Measurements from ENCODE around the gene TTC28.

The TTC28 gene

DNA sequence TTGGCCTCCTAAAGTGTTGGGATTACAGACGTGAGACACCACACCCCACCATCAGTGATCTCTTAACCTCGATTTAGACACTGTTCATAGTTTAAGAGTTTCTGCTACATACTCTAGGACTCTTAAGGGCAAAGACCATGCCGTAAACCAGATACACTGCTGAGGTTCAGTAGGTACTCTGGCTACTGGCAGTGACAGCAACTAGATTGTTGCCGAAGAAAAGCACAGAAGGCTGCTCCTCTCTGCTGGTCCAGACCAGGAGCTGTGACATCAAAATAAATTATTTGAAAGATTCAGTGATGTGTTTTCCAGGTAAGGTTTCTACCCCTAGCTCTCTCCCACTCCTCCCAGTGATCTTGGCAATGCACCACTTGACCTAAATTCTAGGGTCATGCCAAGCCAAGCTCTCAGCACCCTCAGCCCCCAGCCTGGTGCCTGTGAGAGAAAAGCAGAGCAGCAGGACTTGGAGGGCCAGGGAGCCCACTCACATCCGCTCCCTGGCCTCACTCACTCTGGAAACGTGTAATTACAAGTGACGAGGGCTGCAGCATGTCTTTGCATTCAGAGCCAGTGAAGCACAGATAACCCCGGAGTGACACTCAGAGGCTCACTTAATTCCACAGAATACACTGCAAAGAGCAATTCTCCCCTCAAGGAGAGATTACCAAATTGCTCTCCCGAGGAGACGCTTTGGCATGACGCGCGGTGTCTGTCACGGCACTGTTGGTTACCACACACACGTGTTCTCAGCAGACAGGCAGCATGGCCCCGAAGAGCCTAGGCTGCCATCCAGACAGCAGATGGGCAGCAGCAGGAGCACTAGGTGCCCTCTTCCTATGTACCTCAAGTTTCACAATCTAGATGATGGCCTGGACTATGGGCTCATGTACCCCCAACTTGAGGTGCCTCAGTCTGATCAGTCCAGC, 663.7 kb downstream of the TTC28 start:
- DNase-seq, result no peak

DNA sequence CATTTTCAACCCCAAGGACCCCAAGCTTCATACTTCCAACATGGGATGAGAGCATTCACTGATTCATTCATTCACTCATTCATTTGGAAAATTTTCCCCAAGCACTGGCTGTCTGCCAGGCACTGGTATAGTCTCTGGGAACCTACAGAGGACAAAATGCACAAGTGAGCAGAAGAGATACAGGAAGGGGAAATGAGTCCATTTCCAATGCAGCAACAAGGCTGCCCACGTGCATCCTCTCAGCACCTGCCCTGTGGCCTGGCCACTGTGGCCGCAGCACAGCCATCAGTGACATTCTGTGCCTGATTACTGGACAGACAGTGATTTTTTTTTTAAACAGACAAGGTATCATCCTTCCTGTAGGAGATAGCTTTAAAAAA, 664.6 kb downstream of the TTC28 start:
- DNase-seq, result peak; percentile 23

DNA sequence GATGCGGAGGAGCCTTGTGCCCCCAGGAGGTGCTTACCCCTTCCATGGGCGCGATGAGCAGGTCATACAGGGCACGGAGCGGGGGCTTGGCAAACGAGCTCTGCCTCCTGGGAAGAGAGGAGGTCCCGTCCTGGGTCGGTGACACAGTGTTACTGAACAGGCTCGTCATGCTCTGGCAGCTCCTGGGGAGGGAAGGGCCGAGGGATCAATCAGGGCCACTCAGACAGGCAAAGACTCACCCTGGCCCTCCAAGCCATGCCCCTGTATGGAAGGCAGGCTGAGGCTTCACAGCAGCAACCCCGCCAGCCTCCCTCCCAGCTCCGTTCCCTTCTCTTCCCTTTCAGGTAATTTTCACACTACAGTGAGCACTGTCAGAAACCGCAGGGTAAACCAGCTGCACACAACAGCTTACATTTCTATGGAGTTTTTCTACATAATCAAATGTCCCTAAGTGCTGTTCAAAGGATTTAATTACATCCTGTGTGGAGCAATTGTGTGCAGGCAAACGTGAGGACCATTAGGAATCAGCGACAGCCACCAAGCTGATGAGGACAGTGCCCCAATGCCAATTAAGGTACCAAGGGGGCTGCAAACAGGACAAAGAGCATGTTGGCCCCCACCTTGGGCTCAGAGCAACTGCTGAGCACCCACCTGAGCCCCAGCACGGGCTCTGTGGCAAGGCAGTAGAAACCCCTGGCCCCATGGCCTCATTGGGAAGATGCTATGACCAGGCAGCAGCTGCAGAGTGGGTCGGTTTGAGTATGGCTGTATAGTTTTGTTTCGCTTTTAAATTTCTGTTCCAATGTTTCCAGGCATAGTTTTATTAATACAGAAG, 665.2 kb downstream of the TTC28 start:
- peak; percentile 86 for DNase-seq

DNA sequence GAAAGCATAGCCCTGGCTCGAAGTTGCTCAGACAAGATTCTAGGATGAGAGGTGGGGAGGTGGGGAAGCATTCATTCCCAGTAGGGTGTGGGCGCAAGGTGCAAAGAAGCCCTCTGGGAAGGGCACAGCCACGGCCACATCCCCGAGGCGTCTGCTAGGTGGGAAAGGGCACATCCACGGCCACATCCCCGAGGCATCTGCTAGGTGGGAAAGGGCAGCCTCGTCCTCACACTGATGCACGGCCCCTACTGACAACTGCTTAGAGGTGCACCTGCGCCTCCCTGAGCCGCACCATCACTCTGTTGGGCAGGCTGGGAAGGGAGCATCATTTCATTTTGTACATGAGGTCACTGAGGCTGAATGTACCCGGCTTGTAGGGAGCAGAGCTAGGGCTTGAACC, 666.0 kb downstream of the TTC28 start:
- DNase-seq, result no peak

DNA sequence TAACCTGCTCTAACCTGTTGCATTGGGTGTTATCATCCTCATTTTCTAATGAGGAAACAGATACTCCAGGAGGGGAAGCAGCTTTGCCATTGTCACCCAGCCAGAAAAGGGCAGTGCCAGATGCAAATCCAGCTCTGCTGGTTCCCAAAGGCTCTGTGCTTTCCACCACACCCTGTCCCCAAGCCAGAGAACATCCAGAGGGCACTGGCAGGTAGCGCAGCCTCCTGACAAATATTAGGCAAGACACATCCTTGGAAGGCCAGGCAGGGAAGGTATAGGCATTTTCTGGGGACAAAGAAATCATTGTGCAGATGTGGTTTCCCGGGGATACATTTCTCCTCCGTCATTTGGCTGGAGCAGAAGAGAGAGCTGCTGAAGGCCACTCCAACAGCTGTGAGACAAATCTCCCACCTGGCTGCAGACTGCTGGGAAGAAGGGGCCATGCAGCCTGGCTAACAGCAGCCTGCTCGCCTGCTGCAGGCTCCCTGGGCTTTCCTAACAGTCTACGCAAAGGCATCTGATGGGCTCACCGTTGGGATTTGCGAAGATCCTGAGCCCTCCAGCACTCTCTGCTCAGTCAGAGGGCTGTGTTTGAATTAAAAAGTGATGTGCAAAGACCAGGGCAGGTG, 666.7 kb downstream of the TTC28 start:
- DNase-seq, result no peak

DNA sequence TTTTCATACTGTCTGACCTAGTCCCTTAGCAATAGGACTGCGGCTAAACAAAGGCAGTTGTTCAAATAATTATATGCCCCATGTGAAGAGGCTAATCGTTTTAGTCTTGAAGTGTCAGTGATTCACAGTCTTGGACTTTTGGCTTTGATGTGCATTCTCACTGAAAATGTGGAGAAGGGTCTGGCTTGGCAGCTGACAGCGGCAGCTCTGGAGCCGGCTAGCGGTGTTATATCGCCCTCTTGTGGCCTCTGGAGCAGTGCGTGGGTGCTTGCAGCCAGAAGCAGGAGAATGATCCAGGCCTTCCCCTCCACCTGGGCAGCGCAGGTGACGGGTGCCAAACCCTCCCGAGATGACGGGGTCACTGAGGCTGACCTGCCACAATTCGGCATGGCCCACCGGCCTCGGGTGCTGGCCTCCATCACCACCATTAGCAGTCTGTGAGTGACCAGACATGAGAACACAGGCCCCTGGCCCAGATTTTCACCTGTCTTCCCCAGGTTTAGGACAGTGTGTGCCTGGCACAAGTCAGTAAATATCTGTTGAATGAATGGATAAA, 670.3 kb downstream of the TTC28 start:
- peak; percentile 72 for DNase-seq

DNA sequence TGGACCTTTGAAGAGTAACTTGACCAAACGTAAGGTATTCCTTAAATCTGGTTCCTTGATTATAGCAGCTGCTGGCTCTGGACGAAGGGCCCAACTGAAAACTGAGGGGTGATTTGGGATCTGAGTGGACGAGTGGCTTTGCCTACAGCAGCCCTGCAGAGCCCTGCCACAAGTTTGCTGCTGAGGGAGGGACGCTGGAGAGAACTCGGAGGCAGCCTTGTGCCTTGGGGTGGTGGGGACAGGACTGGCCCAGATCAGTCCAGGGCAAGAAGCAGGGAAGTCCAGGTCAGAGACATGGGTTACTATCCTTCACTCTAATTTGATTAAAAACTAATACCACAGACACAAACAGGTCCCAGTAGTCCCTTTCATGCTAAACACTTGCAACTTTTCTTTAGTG, 671.0 kb downstream of the TTC28 start:
- DNase-seq, result no peak

DNA sequence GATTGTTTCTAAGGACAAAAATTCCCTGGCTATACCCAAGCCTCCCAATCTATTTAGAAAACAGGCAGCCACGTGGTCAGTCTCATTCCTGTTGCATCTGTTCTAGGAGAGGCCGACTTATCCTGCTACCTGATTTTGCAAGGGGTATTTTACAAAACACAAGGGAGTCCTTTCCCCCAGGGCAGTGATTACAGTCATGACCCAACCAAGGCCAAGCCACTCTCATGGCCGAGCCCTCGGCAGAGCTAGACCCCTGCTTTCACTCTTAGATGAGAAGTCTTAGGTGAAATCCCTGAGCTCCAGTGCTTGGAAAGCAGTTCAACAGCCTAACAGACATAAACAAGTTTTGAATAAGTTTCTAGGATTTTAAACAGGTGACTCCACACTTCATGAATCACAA, 671.6 kb downstream of the TTC28 start:
- DNase-seq, result no peak

DNA sequence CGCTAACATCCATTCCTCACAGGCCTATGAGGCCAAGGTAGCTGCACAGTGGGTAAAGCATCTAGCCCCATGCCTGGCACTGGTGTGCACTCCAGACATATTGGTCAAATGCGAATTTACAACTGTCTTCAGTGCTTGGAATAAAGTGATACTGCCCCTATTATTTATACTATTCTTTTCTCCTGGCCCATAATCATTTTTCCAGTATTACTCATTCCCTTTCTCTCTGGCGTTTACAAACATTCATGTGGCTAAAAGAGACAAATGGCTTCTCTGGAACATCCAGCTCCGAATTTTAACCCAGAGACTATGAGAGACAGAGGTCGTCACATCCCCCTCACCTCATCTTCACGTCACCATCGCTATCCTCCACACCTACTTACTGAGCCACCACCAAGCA, 673.4 kb downstream of the TTC28 start:
- no peak for DNase-seq

DNA sequence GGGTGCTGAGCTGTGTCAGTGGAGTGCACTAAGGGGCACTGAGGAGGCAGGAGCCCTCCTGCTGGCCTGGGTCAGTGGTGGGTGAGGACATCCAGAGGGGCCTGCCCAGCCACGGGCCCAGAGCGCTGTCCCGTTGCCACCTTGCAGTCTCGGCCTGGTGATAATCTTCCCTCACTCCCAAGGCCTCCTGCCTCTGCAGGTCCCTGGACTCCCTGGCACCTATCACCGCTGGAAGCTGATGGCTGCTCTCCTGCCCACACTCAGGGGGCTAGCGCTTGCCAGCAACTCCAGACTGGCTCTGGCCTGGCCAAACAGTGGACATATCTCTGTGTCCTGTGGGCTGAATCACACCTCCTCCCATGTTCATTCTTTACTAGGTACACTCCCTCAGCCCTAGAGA, 674.1 kb downstream of the TTC28 start:
- no peak for DNase-seq

DNA sequence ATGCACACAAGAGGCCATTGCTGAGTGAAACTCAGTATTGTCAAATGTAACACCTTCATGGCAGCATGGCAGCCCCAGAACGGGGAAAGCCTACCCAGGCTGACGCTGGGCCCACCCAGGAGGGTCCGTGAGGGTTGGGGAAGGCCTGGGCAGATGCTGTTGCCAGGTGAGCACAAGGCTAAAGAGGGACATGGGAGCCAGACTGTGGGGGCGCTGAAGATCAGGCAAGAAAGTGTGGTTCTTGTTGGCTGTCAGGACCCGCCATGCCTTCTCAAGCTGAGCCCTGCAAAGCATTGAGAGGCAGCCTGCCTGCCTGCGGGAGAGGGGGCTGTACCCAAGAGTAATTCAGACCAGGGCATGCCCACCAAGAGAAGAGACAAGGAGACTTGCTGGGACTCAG, 675.6 kb downstream of the TTC28 start:
- no peak for DNase-seq

DNA sequence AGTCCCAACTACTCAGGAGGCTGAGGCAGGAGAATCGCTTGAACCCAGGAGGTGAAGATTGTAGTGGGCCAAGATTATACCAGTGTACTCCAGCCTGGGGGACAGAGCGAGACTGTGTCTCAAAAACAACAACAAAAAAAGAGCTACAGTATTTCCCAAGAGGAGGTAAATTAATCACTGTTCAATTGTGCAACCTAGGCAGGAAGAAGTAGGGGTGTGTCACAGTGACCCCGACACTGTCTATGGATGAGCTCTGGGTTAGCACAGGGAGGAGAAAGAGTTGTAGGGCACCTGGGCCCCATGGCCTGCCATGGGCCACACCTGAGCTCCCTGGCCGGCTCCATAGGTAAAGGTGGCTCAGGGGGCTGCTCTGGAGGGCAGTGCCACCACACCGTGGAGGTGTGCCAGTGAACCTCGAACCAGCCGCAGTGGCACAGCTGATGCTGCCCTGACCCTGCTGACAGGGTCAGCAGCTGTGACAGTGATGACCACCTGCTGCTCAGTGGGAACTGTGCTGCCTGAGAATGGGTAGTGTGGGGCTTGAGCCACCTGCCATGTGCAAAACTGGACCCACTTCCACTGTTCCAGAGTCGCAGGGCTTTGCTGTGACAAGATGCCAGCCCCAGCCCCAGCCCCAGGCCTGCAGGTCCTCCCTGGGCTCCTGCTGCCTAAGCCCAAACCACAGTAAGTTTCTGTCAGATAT, 676.6 kb downstream of the TTC28 start:
- no peak for DNase-seq

DNA sequence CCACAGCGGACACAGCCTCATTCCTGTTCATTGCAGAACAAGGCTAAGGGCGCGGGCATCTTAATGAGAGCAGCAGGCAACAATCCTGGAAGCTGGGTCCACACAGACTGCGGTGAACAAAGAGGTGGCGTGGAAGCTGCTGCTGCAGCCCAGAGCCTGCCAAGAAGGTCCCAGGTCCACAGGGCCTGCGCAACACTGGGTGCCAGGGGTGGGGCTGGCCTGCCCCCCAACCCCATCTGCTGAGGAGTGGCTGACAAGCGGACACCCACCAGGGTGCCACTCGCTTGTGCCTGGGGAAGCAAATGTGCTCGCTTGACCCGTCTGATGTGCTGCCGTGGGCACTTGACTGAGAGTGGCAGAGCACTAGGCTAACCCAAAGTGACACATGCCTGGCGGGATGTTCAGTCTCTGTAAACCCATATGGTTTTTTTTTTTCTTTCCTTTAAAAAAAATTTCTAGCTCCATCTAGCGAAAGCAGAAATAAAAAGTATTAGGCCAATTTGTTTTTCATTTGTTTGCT, 677.4 kb downstream of the TTC28 start:
- peak; percentile 10 for DNase-seq

DNA sequence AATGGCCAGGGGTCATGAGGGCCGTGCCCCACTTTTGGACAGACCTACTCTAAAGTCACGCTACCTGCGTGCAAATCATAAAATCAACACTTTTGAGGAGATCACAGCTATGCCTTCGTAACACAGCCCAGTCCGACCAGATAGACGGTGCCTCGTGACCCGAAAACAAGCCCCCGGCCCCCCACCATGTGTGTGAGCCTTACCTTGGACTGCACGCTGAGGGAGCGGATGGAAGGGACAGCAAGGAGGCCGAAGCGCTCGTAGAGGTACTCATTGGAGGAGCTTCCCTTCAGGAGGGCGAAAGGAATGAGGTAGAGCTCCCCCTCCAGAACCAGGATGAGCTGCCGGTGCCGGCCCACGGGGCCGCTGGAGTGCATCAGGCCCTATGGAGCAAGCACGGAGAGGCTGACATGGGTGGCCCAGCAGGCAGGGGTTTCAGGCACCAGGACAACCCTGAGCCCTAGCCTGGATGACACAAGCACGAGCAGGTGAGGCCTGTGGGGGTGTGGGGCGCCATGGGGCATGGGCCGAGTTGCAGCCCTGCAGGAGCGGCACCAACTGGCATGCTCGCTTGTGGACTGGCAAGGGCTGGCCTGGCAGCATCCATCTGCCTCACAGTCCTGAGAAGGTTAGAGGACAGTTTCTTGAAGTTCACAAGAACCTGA, 678.3 kb downstream of the TTC28 start:
- no peak for DNase-seq

DNA sequence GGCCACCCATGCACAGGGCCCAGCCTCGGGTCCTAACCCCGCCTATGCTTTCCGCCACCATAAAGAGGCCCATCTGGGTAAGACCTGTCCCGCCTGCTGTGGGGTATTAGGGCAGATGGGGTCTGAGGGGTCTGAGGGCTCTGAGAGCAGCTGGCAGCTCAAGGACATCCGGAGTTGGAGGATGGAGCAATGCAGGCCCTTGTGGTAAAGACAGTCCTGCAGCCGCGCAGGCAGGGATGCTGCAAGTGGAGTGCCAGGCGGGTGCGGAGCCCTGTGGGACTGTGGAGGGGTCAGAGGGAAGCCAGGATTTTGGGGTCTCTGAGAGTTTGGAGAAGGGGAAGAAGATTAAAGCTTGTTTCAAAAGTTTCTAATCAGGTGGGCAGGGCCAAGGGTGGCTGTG, 679.3 kb downstream of the TTC28 start:
- no peak for DNase-seq

DNA sequence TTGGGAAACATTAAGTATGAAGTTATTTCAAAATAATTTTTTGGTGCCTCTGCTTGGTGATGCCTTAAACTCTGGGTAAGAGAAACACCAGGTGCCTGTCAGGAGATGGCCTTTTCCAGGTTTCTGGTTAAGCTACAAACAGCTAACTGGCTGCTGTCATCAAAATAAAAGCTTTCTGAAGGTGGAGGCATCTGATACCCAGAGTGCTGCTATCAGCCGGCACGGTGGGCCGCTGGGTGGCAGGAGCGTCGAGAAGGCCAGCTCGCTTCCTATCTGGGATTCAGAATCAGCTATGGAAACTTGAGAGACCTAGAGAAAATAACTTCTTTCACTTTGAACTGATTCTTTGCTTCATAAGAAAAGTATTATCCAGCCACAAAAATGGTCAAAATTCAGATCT, 679.8 kb downstream of the TTC28 start:
- no peak for DNase-seq

DNA sequence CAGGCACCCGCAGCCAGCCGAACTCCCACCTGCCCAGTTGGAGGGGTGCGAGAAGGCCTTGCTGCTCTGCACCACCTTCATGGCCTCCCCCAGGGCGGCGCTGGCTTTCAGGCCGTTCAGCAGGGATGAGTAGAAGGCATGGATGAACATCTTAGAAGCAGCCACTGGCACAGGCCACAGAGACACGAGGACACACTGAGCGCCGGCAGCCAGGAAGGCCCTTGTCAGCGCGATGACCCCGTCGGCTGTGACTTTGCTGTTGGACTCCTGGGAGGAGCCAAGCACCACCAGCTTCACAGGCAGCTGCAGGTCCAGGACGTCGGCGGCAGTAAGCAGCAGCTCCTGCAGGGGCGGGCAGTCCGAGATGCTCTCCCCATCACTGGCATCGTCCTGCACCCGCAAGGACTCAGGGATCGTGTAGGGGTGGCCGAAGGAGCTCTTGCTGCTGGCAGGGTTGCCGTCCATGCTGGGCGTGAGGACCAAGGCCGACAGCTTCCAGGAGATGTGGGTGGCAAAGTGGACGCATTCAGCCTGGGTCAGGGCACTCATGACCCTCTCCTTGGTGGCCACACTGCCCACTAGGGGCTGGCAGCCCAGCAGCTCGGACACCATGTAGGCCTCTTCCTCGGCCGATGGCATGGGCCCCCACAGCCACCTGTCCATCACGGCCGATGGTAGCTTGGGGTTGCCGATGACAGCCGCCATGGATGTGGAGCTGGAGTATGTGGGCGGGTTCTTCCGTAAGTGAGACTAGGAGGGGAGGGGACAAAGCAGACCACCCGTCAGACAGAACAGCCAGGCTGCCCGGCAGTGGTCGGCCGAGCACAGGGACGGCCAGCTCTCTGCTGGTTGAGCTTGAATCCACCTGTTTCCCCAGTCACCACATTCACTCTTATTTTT, 680.9 kb downstream of the TTC28 start:
- no peak for DNase-seq

DNA sequence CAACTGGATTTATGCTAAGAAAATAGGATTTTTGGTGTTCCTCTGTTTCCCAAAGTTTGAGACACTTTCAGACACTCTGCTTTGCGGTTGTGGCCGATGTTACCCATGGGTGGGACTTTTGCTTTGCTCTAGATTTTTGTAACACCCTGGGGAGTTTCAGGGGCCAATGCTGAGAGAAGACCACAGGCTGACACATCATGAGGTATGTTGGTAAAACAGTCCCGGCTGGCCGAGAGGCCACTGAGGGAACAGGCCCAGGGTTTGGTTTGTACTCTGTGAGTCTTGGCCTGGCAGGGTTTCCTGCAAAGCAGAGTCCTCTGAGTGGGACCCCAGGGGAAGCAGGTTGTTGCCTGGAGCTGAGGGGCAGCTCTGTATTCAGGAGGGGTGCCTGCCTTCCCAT, 682.1 kb downstream of the TTC28 start:
- no peak for DNase-seq

DNA sequence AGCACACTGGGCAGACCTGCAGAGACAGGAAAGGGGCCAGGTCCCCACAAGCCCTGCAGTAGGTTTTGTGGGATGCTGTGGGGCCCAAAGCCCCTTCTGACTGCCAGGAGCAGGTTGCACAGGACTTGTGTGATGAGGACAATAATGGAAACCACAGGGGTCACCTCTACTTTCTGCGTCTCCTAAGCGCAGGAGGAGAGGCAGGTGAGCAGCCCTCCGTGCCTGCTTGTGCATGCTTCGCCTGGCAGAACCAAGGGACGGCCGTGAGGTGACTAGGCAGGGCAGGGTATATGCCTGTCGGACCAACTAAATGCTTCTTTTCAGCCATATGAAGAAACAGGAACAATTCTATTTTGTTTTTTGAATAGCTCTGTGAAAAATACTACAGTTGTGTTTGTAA, 682.7 kb downstream of the TTC28 start:
- DNase-seq, result no peak

DNA sequence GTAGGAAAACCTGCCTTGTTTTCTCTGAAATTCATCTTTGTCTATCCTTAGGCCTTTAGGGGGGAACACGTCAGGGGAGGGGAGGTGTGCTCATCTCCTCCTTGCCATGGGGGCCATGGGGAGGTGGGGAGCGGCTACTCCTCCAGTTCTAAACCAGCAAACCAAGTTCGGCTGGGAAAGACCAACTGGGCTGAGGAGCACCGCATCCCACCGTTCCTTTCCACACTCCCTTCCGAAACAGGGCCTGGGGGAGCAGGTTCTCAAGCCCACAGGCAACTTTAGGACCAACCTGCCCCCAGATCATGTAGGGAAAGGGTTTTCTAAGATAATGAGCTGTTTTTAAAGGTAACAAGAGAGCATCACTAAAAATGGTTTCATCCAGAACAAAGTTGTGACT, 683.1 kb downstream of the TTC28 start:
- DNase-seq, result no peak

Measured in NCI-H2171 treated with DMSO at 0.1 percent for 48 hours (cell line).